ENCODE data around the gene RAD54L. TPM values are rescaled to one million over a fixed set of nuclear protein-coding genes. Genes with fewer than 3 reads are reported as not detected.

Gene RAD54L
- total RNA-seq, 1 donor from 2014 or later = not detected

- DNase-seq (ENCODE audit: low spot score) = no peak
These were observed 37.3 kb downstream of the RAD54L start for GRCh38 chr1:46284597-46285564.

- no peak for DNase-seq (ENCODE audit: low spot score)
These were observed 38.3 kb downstream of the RAD54L start for GRCh38 chr1:46285730-46286477.

GRCh38 chr1:46288485-46289133 lies 41.0 kb downstream of the RAD54L start:
- DNase-seq (ENCODE audit: low spot score) = no peak

- no peak for DNase-seq (ENCODE audit: low spot score)
These were observed 41.6 kb downstream of the RAD54L start for GRCh38 chr1:46289134-46289494.

- DNase-seq (ENCODE audit: low spot score) = no peak
These were observed 42.4 kb downstream of the RAD54L start for GRCh38 chr1:46289976-46290375.

- no peak for DNase-seq (ENCODE audit: low spot score)
These were observed 47.7 kb downstream of the RAD54L start for GRCh38 chr1:46295306-46295705.

GRCh38 chr1:46298387-46298786 lies 50.8 kb downstream of the RAD54L start:
- DNase-seq (ENCODE audit: low spot score) = no peak

- DNase-seq (ENCODE audit: low spot score) = peak; percentile 75
These were observed 53.3 kb downstream of the RAD54L start for GRCh38 chr1:46300673-46301405.

GRCh38 chr1:46301406-46301807 lies 53.8 kb downstream of the RAD54L start:
- no peak for DNase-seq (ENCODE audit: low spot score)

GRCh38 chr1:46301808-46302640 lies 54.5 kb downstream of the RAD54L start:
- DNase-seq (ENCODE audit: low spot score) = peak; percentile 66

GRCh38 chr1:46302641-46303037 lies 55.1 kb downstream of the RAD54L start:
- DNase-seq (ENCODE audit: low spot score) = no peak

GRCh38 chr1:46303038-46303871 lies 55.7 kb downstream of the RAD54L start, which contains the start of the genes LRRC41 and UQCRH:
TSS of gene LRRC41 (minus strand) at chr1:46303616. CDS start at chr1:46303322, 294 bp downstream.
TSS of gene UQCRH (plus strand) at chr1:46303698. CDS start at chr1:46303767, 69 bp downstream.
- peak; percentile 98 for DNase-seq (ENCODE audit: low spot score)

- DNase-seq (ENCODE audit: low spot score) = peak; percentile 17
These were observed 56.3 kb downstream of the RAD54L start for GRCh38 chr1:46303872-46304326.

GRCh38 chr1:46306159-46306530 lies 58.6 kb downstream of the RAD54L start:
- DNase-seq (ENCODE audit: low spot score) = no peak

GRCh38 chr1:46309401-46310159 lies 62.0 kb downstream of the RAD54L start:
- DNase-seq (ENCODE audit: low spot score) = no peak

- DNase-seq (ENCODE audit: low spot score) = no peak
These were observed 62.8 kb downstream of the RAD54L start for GRCh38 chr1:46310321-46310720.

- DNase-seq (ENCODE audit: low spot score) = no peak
These were observed 68.3 kb downstream of the RAD54L start for GRCh38 chr1:46315669-46316403.

- no peak for DNase-seq (ENCODE audit: low spot score)
These were observed 69.8 kb downstream of the RAD54L start for GRCh38 chr1:46317323-46317722.

Data from umbilical cord (tissue), 2 donors.